ENCODE data around the gene GPC2.
"Not testable (repeated sequence)": the region's sequence is repeated elsewhere in the genome, so short reads cannot be mapped to it uniquely, and the experiment has no call there.

The GPC2 gene

DNA sequence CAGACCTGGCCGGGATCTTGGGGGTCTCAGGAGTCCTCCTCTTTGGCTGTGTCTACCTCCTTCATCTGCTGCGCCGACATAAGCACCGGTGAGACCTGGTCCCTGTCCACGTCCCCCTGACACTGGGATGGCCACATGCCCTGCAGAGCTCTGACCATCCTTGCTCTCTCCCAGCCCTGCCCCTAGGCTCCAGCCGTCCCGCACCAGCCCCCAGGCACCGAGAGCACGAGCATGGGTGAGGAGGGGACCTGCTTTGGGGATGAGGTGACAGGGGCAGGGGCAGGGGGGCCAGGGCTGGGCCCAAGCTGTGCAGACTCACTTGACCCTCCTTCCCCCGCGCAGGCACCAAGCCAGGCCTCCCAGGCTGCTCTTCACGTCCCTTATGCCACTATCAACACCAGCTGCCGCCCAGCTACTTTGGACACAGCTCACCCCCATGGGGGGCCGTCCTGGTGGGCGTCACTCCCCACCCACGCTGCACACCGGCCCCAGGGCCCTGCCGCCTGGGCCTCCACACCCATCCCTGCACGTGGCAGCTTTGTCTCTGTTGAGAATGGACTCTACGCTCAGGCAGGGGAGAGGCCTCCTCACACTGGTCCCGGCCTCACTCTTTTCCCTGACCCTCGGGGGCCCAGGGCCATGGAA is 43.5 kb upstream of the GPC2 start:
- H4K20me1 ChIP-seq (ENCODE audit: control insufficient read depth, insufficient read depth, low read depth, low read length), result peaks cover 7% of the 10 kb centered on the region
- peak overlapping the region; percentile 96 for H3K27ac ChIP-seq (ENCODE audit: low read depth, low read length)
- H3K27me3 ChIP-seq (ENCODE audit: control insufficient read depth, low read length), result no peaks in the 10 kb centered on the region
- H3K4me2 ChIP-seq (ENCODE audit: low read length), result peak overlapping the region; percentile 91
- peaks cover 82% of the 10 kb centered on the region for H3K4me1 ChIP-seq (ENCODE audit: control insufficient read depth, low read length)
- H3K79me2 ChIP-seq (ENCODE audit: control insufficient read depth, low read length), result peaks cover 64% of the 10 kb centered on the region
- peaks cover 50% of the 10 kb centered on the region for H3F3A ChIP-seq (ENCODE audit: control insufficient read depth, insufficient read depth)
- H3K4me3 ChIP-seq (ENCODE audit: low read length), result peak overlapping the region; percentile 82
- no peak for TF ChIP-seq EZH2phosphoT487 (IDR thresholded peaks at IDR 0.05; ENCODE audit: borderline replicate concordance, low read length)
- H3K36me3 ChIP-seq (ENCODE audit: control insufficient read depth, low read length), result peaks cover 82% of the 10 kb centered on the region
- H3K9me2 ChIP-seq (replicated peaks; ENCODE audit: control insufficient read depth, low read length), result no peaks in the 10 kb centered on the region
- no peaks in the 10 kb centered on the region for H3K9me3 ChIP-seq (ENCODE audit: control insufficient read depth, insufficient read depth, low read length)

DNA sequence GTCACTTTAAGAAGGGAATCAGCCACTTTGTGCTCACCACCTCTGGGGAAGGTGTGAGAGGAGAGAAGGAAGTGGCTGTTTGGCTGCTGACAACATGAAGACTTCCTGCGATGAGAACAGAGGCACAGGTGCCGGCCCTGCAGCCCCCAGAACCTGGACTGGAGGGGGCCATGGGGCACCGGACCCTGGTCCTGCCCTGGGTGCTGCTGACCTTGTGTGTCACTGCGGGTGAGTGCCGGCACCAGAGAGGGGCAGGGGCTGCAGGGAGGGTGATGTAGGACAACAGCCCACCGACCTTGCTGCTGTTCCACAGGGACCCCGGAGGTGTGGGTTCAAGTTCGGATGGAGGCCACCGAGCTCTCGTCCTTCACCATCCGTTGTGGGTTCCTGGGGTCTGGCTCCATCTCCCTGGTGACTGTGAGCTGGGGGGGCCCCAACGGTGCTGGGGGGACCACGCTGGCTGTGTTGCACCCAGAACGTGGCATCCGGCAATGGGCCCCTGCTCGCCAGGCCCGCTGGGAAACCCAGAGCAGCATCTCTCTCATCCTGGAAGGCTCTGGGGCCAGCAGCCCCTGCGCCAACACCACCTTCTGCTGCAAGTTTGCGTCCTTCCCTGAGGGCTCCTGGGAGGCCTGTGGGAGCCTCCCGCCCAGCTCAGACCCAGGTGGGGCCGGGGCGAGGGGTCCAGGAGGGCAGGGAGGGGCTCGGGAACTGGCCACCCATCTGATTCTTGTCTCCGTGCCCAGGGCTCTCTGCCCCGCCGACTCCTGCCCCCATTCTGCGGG is 42.8 kb upstream of the GPC2 start, which contains the start of gene PVRIG:
PVRIG (plus strand) TSS at position 149 of the 785 bp plus-strand sequence; CDS start at position 171, 22 bp downstream.
- Histone ChIP-seq H3K79me2 (ENCODE audit: control insufficient read depth, low read length) (peaks cover 69% of the 10 kb centered on the region), H3K4me2 (ENCODE audit: low read length) (peak within 1 kb of the TSS; percentile 91), H3K36me3 (ENCODE audit: control insufficient read depth, low read length) (peaks cover 82% of the 10 kb centered on the region), H3K27ac (ENCODE audit: low read depth, low read length) (peak within 1 kb of the TSS; percentile 96), H3K4me1 (ENCODE audit: control insufficient read depth, low read length) (peaks cover 82% of the 10 kb centered on the region), H3F3A (ENCODE audit: control insufficient read depth, insufficient read depth) (peaks cover 46% of the 10 kb centered on the region), H3K4me3 (ENCODE audit: low read length) (peak within 1 kb of the TSS; percentile 82)
- H3K9me2 ChIP-seq (replicated peaks; ENCODE audit: control insufficient read depth, low read length); H3K27me3 ChIP-seq (ENCODE audit: control insufficient read depth, low read length); H3K9me3 ChIP-seq (ENCODE audit: control insufficient read depth, insufficient read depth, low read length); H4K20me1 ChIP-seq (ENCODE audit: control insufficient read depth, insufficient read depth, low read depth, low read length): not testable (repeated sequence)

GRCh38 chr7:100219271-100219737 is 42.1 kb upstream of the GPC2 start:
- peaks cover 41% of the 10 kb centered on the region for H3F3A ChIP-seq (ENCODE audit: control insufficient read depth, insufficient read depth)
- peaks cover 7% of the 10 kb centered on the region for H4K20me1 ChIP-seq (ENCODE audit: control insufficient read depth, insufficient read depth, low read depth, low read length)
- H3K4me2 ChIP-seq (ENCODE audit: low read length), result peak overlapping the region; percentile 91
- no peaks in the 10 kb centered on the region for H3K27me3 ChIP-seq (ENCODE audit: control insufficient read depth, low read length)
- peaks cover 81% of the 10 kb centered on the region for H3K36me3 ChIP-seq (ENCODE audit: control insufficient read depth, low read length)
- no peaks in the 10 kb centered on the region for H3K9me2 ChIP-seq (replicated peaks; ENCODE audit: control insufficient read depth, low read length)
- H3K9me3 ChIP-seq (ENCODE audit: control insufficient read depth, insufficient read depth, low read length), result no peaks in the 10 kb centered on the region
- TF ChIP-seq EZH2phosphoT487 (IDR thresholded peaks at IDR 0.05; ENCODE audit: borderline replicate concordance, low read length), result no peak
- TF ChIP-seq CTCF (IDR thresholded peaks at IDR 0.05; ENCODE audit: low read depth, low read length, poor library complexity, severe bottlenecking), result no peak
- peaks cover 70% of the 10 kb centered on the region for H3K79me2 ChIP-seq (ENCODE audit: control insufficient read depth, low read length)
- H3K4me1 ChIP-seq (ENCODE audit: control insufficient read depth, low read length), result peaks cover 83% of the 10 kb centered on the region
- peak overlapping the region; percentile 82 for H3K4me3 ChIP-seq (ENCODE audit: low read length)
- H3K27ac ChIP-seq (ENCODE audit: low read depth, low read length), result peak overlapping the region; percentile 96

GRCh38 chr7:100217934-100218333 is 40.8 kb upstream of the GPC2 start:
- not testable (repeated sequence) for H3K9me2 ChIP-seq (replicated peaks; ENCODE audit: control insufficient read depth, low read length); H4K20me1 ChIP-seq (ENCODE audit: control insufficient read depth, insufficient read depth, low read depth, low read length); H3K27me3 ChIP-seq (ENCODE audit: control insufficient read depth, low read length); H3K9me3 ChIP-seq (ENCODE audit: control insufficient read depth, insufficient read depth, low read length)
- H3K4me2 ChIP-seq (ENCODE audit: low read length), result peak overlapping the region; percentile 91
- peaks cover 69% of the 10 kb centered on the region for H3K79me2 ChIP-seq (ENCODE audit: control insufficient read depth, low read length)
- H3K36me3 ChIP-seq (ENCODE audit: control insufficient read depth, low read length), result peaks cover 81% of the 10 kb centered on the region
- H3K27ac ChIP-seq (ENCODE audit: low read depth, low read length), result peak overlapping the region; percentile 96
- H3F3A ChIP-seq (ENCODE audit: control insufficient read depth, insufficient read depth), result peaks cover 48% of the 10 kb centered on the region
- peaks cover 83% of the 10 kb centered on the region for H3K4me1 ChIP-seq (ENCODE audit: control insufficient read depth, low read length)
- H3K4me3 ChIP-seq (ENCODE audit: low read length), result peak overlapping the region; percentile 82

Data from DOHH2 (cell line).